Activated B cell treated with CpG ODN at 0.5 μM for 24 hours (primary cell): ENCODE results near the gene RPL23. TPM values are rescaled to one million over a fixed set of nuclear protein-coding genes. Genes with fewer than 3 reads are reported as not detected.

Experiments used
- ATAC-seq: fragments of 200-7000 bp; cut with Tn5 transposase; one replicate; pipeline ENCODE4 v1.10.0; 2021; ENCODE audit warnings: low read depth, mild to moderate bottlenecking, moderate library complexity
- CTCF ChIA-PET: fragments of 350-600 bp; sonication (Branson Sonifier 250); formaldehyde crosslinking; loops from one replicate; lab custom pipeline; 2021; ENCODE audit warnings: antibody characterized with exemption; lab: Charles Lee
- POLR2A ChIA-PET: fragments of 350-600 bp; sonication (Branson Sonifier 250); formaldehyde crosslinking; loops from one replicate; lab custom pipeline; 2021; ENCODE audit warnings: antibody characterized with exemption; lab: Charles Lee
- DNase-seq: peaks from one replicate; pipeline ENCODE4 v3.0.0; 2022
- H3K27ac Mint-ChIP-seq: one replicate; pipeline ENCODE4 v1.8.0; 2020; ENCODE audit warnings: mixed read lengths
- H3K27me3 Mint-ChIP-seq: one replicate; pipeline ENCODE4 v1.8.0; 2021; ENCODE audit warnings: mixed read lengths
- H3K36me3 Mint-ChIP-seq: one replicate; pipeline ENCODE4 v1.8.0; 2021; ENCODE audit warnings: low read depth, mixed read lengths
- H3K4me1 Mint-ChIP-seq: one replicate; pipeline ENCODE4 v1.8.0; 2021; ENCODE audit warnings: mixed read lengths
- H3K4me3 Mint-ChIP-seq: one replicate; pipeline ENCODE4 v1.8.0; 2020; ENCODE audit warnings: mild to moderate bottlenecking, mixed read lengths
- H3K9me3 Mint-ChIP-seq: one replicate; pipeline ENCODE4 v1.8.0; 2020; ENCODE audit warnings: mixed read lengths
- intact Hi-C: fragments of 100-400 bp; cut with micrococcal nuclease; formaldehyde crosslinking; loops from one replicate; pipeline ENCODE4 v1.15.1; 2024
- total RNA-seq: library from RNA; stranded (reverse); gene quantifications from 2 replicates; pipeline ENCODE4 v1.2.3, GENCODE V29; 2022
- TF ChIP-seq, protein P1 (sequence below): fragments of 200-600 bp; IDR thresholded peaks from one replicate; pipeline ENCODE4 v1.8.0; 2022; ENCODE audit warnings: antibody characterized with exemption, mild to moderate bottlenecking

The RPL23 gene
- total RNA-seq, 1 donor from 2014 or later: 2,652 TPM

DNA sequence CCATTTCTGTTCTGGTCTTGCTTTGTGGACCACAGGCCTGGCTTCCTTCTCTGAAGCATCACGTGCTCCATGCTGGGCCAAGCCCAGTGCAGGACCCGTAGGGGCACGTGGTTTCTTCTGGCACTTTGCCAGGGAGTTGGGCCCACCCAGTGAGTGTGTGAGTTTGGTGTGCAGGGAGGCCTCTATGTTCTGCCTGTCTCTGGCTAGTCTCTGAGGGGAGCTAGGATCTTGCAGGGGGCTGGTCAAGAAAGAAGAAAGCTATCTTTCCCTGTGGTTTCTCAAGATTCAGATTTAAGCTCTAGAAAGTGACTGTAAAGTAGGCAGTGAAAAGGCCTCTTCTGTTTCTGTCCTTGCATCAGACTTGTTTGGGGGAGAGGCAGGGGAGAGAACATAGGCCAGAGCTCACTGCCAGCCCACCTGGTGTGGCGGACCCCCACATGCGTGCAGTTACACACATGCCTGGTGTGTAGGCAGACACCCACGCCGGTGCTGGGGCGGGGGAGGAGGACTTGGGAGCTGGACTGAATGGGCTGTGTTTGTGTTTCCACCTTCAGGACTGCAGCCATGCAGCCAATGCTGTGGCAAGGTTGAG lies 28.2 kb upstream of the RPL23 start:
- intact Hi-C loops: no loop called here
- H3K36me3 Mint-ChIP-seq: peaks cover 68% of the 10 kb centered on the region
- ATAC-seq (no peak), DNase-seq (no peak)
- ChIA-PET POLR2A (interaction anchor here (0.6 to 4.1 kb wide), 6 partner anchors 10 to 58 kb away, joined by 3 to 17 read pairs (median 8); partner anchors contain the start of genes LASP1 and RPL23), CTCF (no interaction called here)
- H3K4me3 Mint-ChIP-seq: no peak overlapping the region
- H3K4me1 Mint-ChIP-seq: peaks cover 87% of the 10 kb centered on the region
- H3K27me3 Mint-ChIP-seq: no peaks in the 10 kb centered on the region
- peak overlapping the region; percentile 75 for H3K27ac Mint-ChIP-seq
- no peaks in the 10 kb centered on the region for H3K9me3 Mint-ChIP-seq
- TF ChIP-seq, protein P1, sequence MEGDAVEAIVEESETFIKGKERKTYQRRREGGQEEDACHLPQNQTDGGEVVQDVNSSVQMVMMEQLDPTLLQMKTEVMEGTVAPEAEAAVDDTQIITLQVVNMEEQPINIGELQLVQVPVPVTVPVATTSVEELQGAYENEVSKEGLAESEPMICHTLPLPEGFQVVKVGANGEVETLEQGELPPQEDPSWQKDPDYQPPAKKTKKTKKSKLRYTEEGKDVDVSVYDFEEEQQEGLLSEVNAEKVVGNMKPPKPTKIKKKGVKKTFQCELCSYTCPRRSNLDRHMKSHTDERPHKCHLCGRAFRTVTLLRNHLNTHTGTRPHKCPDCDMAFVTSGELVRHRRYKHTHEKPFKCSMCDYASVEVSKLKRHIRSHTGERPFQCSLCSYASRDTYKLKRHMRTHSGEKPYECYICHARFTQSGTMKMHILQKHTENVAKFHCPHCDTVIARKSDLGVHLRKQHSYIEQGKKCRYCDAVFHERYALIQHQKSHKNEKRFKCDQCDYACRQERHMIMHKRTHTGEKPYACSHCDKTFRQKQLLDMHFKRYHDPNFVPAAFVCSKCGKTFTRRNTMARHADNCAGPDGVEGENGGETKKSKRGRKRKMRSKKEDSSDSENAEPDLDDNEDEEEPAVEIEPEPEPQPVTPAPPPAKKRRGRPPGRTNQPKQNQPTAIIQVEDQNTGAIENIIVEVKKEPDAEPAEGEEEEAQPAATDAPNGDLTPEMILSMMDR: no peak

DNA sequence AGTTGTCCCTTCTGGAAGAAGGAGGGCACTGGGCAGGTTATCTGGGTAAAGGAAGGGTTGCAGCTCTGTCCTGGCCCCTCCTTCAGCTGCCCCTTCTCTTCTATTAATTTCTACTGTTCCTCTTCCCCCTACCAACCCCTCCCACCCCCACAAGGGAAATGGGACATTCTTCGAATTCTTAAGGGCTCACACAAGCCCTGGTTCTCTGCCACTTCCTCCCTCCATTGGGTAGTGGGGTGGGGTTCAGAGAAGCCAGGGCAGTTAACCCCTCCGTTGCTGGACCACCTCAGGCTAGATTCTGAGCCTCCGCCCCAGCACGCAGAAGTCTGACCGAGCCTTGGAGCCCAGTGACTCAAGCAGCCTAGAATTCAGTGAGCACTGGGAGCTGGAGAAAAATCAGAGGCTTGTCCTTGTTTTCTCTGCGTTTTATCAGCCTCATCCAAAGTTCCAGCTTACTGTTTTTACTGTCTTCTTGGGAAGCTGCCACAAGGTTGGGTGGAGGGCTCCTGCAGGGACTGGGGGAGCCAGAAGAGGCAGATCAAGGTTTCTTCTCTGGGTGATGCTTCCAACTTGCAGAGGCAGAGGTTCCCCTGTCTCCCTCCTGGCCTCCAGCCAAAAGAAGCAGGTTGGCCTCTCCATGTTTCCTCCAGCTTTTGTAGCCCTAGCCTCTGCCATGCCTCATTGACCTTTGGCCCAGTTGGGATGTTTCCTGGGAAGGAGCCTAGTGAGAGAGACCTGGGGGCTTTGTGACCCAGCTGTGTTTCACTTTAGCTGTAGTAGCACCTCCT lies 26.6 kb upstream of the RPL23 start:
- H3K27me3 Mint-ChIP-seq: no peaks in the 10 kb centered on the region
- intact Hi-C loops: no loop called here
- POLR2A ChIA-PET: interaction anchor here (1.1 to 4.1 kb wide), 4 partner anchors 9 to 26 kb away, joined by 3 to 16 read pairs (median 4); partner anchors contain the start of genes LASP1 and RPL23
- H3K9me3 Mint-ChIP-seq: no peaks in the 10 kb centered on the region
- H3K4me1 Mint-ChIP-seq: peaks cover 86% of the 10 kb centered on the region
- CTCF ChIA-PET: no interaction called here
- H3K27ac Mint-ChIP-seq: peak overlapping the region; percentile 30
- H3K36me3 Mint-ChIP-seq: peaks cover 59% of the 10 kb centered on the region
- no peak for ATAC-seq
- TF ChIP-seq, protein P1: no peak
- no peak for DNase-seq
- no peak overlapping the region for H3K4me3 Mint-ChIP-seq

DNA sequence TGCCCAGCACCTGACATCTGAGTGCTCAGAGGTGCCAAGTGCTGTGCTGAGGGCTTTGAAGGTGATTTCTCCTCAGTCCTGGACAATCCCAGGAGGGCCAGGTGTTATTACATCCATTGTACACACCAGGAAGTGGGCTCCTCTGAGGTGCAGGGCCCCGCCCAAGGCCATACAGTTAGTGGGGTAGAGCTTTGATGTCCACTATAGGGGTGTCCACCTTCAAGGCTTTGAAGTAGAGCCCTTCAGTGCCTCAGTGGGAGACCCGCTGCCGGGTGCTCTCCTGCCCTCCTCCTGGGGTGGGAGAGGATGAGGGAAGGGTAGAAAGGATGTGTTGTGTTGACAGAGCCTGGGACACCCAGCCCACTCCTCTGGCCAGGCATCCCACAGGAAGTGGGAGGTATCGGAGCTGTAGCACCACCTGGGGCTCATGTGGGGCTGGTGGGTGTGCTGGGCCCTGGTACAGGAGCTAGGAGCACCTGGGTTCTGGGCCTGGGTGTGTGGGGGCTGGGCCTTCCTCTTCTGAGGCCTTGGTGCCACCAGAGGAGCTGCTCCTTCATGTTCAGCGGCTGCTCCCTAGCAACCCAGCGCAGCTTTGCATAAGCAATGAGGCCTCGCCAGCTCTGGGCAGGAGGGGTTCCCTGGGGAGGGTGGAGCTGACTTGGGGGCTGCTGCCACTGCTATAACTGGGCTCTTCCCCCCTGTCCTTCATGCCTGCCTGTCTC lies 23.8 kb upstream of the RPL23 start:
- Mint-ChIP-seq H3K4me3 (peak overlapping the region; percentile 38), H3K27ac (peak overlapping the region; percentile 77), H3K27me3 (no peaks in the 10 kb centered on the region), H3K4me1 (peaks cover 88% of the 10 kb centered on the region), H3K36me3 (peaks cover 44% of the 10 kb centered on the region), H3K9me3 (no peaks in the 10 kb centered on the region)
- TF ChIP-seq, protein P1: no peak
- ATAC-seq (peak; percentile 87), DNase-seq (no peak)
- intact Hi-C loops: no loop called here
- ChIA-PET CTCF (no interaction called here), POLR2A (interaction anchor here (0.6 to 2.3 kb wide), 9 partner anchors 8 to 62 kb away, joined by 3 to 18 read pairs (median 5); partner anchors contain the start of genes CWC25, LASP1 and RPL23)

DNA sequence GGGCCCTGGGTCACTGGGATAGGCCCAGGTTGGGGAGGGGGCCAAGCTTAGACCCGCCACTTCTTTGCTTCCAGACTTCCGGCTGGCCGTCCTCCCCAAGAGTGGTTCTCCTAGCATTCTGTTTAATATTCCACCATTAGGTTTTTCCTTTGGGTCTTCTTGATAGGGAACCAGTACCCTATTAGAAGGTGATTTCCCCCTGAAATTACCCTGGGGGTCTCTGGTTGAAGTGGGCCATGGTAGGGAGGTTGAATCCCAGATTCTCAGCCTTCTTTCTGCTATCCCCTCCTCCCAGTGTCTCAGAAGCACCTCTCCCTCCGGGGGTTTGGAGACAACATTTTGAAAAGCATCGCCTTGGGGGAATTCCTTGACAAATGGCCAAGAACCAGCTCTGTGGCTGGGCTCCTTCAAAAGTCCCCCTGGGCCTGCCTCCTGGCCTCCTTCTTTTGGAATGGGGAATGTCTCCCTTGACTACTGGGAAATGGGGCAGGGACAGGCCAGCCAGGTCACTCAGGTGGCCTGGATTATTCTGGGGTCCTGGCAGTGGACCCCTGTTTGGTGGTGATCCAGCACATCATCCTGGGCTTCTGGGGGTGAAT lies 22.1 kb upstream of the RPL23 start:
- CTCF ChIA-PET: no interaction called here
- DNase-seq (no peak), ATAC-seq (no peak)
- no peak overlapping the region for H3K4me3 Mint-ChIP-seq
- H3K36me3 Mint-ChIP-seq: peaks cover 40% of the 10 kb centered on the region
- H3K27ac Mint-ChIP-seq: peak overlapping the region; percentile 56
- peaks cover 89% of the 10 kb centered on the region for H3K4me1 Mint-ChIP-seq
- POLR2A ChIA-PET: interaction anchor here (0.7 to 2.3 kb wide), 4 partner anchors 13 to 22 kb away, joined by 4 to 12 read pairs (median 8); partner anchors contain the start of gene RPL23
- TF ChIP-seq, protein P1: no peak
- intact Hi-C loops: no loop called here
- H3K27me3 Mint-ChIP-seq: no peaks in the 10 kb centered on the region
- no peaks in the 10 kb centered on the region for H3K9me3 Mint-ChIP-seq
